SK-N-SH treated with all-trans-retinoic acid at 6 μM for 48 hours (cell line): ENCODE data around the gene CEP128.

Source experiments
- GLIS3 ChIP-seq: fragments of 250-450 bp; sonication (Bioruptor Pico); IDR thresholded peaks from 2 replicates; pipeline ENCODE4 v1.5.0; 2020; ENCODE audit warnings: mild to moderate bottlenecking, moderate library complexity
- ISL1 ChIP-seq: fragments of 250-450 bp; sonication (Bioruptor Pico); IDR thresholded peaks from 2 replicates; pipeline ENCODE4 v2.1.2; 2022; ENCODE audit warnings: mild to moderate bottlenecking, moderate library complexity
- PPARA ChIP-seq: fragments of 250-450 bp; sonication (Bioruptor Pico); IDR thresholded peaks from 2 replicates; pipeline ENCODE4 v1.5.0; 2020; ENCODE audit warnings: mild to moderate bottlenecking, borderline replicate concordance
- ZFP3 ChIP-seq: fragments of 250-450 bp; sonication (Bioruptor Pico); IDR thresholded peaks from 2 replicates; pipeline ENCODE4 v1.5.0; 2020; ENCODE audit warnings: mild to moderate bottlenecking, moderate library complexity
- ZNF8 ChIP-seq: fragments of 450-650 bp; formaldehyde crosslinking; IDR thresholded peaks from 2 replicates; pipeline ENCODE4 v1.5.0; 2020; ENCODE audit warnings: mild to moderate bottlenecking, moderate library complexity

GRCh38 chr14:80867091-80867490, 74.4 kb downstream of the CEP128 start:
- TF ChIP-seq PPARA (CRISPR knock-in tag) (no peak), GLIS3 (CRISPR knock-in tag) (no peak), ZFP3 (CRISPR knock-in tag) (no peak), ISL1 (CRISPR knock-in tag) (no peak), ZNF8 (CRISPR knock-in tag) (no peak)
